B cell (primary cell): ENCODE measurements around the gene RIC8B. TPM values are rescaled to one million over a fixed set of nuclear protein-coding genes. Genes with fewer than 3 reads are reported as not detected.

Source experiments
- ATAC-seq: fragments of 200-7000 bp; cut with Tn5 transposase; one replicate; pipeline ENCODE4 v1.10.0; 2021; ENCODE audit warnings: low read depth, mild to moderate bottlenecking, moderate number of reproducible peaks, moderate library complexity
- CTCF ChIA-PET: fragments of 350-600 bp; sonication (Branson Sonifier 250); formaldehyde crosslinking; loops from one replicate; lab custom pipeline; 2021; ENCODE audit warnings: antibody characterized with exemption, inconsistent platforms; lab: Charles Lee
- POLR2A ChIA-PET: fragments of 350-600 bp; sonication (Branson Sonifier 250); formaldehyde crosslinking; loops from one replicate; lab custom pipeline; 2021; ENCODE audit warnings: antibody characterized with exemption; lab: Charles Lee
- DNase-seq: peaks from one replicate; pipeline ENCODE4 v3.0.0; 2013
- H2AFZ ChIP-seq: 2 replicates; pipeline ENCODE4 v1.6.1; 2012; ENCODE audit warnings: mild to moderate bottlenecking, low read depth, low read length; ENCODE audit not compliant: insufficient read depth, poor library complexity, severe bottlenecking
- H3K27ac ChIP-seq, 2 donors: 1 replicate in 1 of 2; 2 replicates in 1 of 2; pipeline ENCODE4 v1.5.1; 2012 to 2013; ENCODE audit warnings: low read length in 2 of 2, mild to moderate bottlenecking in 2 of 2, moderate library complexity in 1 of 2
- H3K27me3 ChIP-seq, 4 experiments: fragments of 200-600 bp in 1 of 4; sonication (generic) in 1 of 4; replicated peaks in 1 of 4; 1 replicate in 2 of 4; 2 replicates in 2 of 4; pipeline versions ENCODE4 v1.6.1 to v1.7.0; 2013 to 2016; ENCODE audit warnings: low read length in 3 of 4, mild to moderate bottlenecking in 2 of 4, mixed read lengths in 1 of 4, moderate library complexity in 1 of 4; ENCODE audit not compliant: insufficient read depth in 4 of 4, control insufficient read depth in 3 of 4; ENCODE audit errors: control extremely low read depth in 1 of 4
- H3K36me3 ChIP-seq, 2 experiments: replicated peaks in 1 of 2; 1 replicate in 1 of 2; 2 replicates in 1 of 2; pipeline versions ENCODE4 v1.6.1 to v1.7.1; 2013; ENCODE audit warnings: low read length in 1 of 2; ENCODE audit not compliant: insufficient read depth in 2 of 2, control insufficient read depth in 1 of 2; ENCODE audit errors: control extremely low read depth in 1 of 2, extremely low read depth in 1 of 2
- H3K4me1 ChIP-seq, 2 donors: fragments of 200-600 bp in 1 of 2; sonication (generic) in 1 of 2; 1 replicate in 1 of 2; 2 replicates in 1 of 2; pipeline versions ENCODE4 v1.5.1 to v1.6.1; 2013 to 2017; ENCODE audit warnings: low read length in 2 of 2; ENCODE audit not compliant: control insufficient read depth in 2 of 2, insufficient read depth in 2 of 2
- H3K4me2 ChIP-seq: replicated peaks from 2 replicates; pipeline ENCODE3; 2012; ENCODE audit warnings: mild to moderate bottlenecking, low read depth, low read length; ENCODE audit not compliant: poor library complexity, severe bottlenecking
- H3K4me3 ChIP-seq, 5 experiments: fragments of 200-600 bp in 1 of 5; sonication (generic) in 1 of 5; 1 replicate in 3 of 5; 2 replicates in 2 of 5; pipeline versions ENCODE4 v1.5.1 to v1.7.0; 2011 to 2016; ENCODE audit warnings: low read length in 4 of 5, mild to moderate bottlenecking in 4 of 5, low read depth in 2 of 5, control low read depth in 1 of 5, moderate library complexity in 1 of 5; ENCODE audit not compliant: insufficient read depth in 1 of 5; ENCODE audit errors: control extremely low read depth in 1 of 5, extremely low read depth in 1 of 5
- H3K79me2 ChIP-seq: fragments of 200-600 bp; sonication (generic); one replicate; pipeline ENCODE4 v1.6.0; 2016; ENCODE audit warnings: low read length; ENCODE audit not compliant: control insufficient read depth, insufficient read depth
- H3K9ac ChIP-seq: fragments of 200-600 bp; sonication (generic); 2 replicates; pipeline ENCODE4 v1.6.1; 2017; ENCODE audit warnings: mild to moderate bottlenecking, low read length, moderate library complexity
- H3K9me3 ChIP-seq, 3 donors: one replicate each; pipeline versions ENCODE4 v1.6.1 to v1.7.1; 2013; ENCODE audit warnings: low read length in 2 of 3; ENCODE audit not compliant: control insufficient read depth in 2 of 3, insufficient read depth in 1 of 3; ENCODE audit errors: control extremely low read depth in 1 of 3
- H4K20me1 ChIP-seq: 2 replicates; pipeline ENCODE4 v1.6.0; 2012; ENCODE audit warnings: mild to moderate bottlenecking, low read length; ENCODE audit not compliant: insufficient read depth, control insufficient read depth, poor library complexity, severe bottlenecking
- H3K27ac Mint-ChIP-seq: one replicate; pipeline ENCODE4 v1.8.0; 2021; ENCODE audit warnings: mixed read lengths
- H3K27me3 Mint-ChIP-seq: one replicate; pipeline ENCODE4 v1.8.0; 2021; ENCODE audit warnings: mixed read lengths
- H3K4me1 Mint-ChIP-seq: one replicate; pipeline ENCODE4 v1.8.0; 2021; ENCODE audit warnings: mixed read lengths
- H3K4me3 Mint-ChIP-seq: one replicate; pipeline ENCODE4 v1.8.0; 2021; ENCODE audit warnings: mixed read lengths
- H3K9me3 Mint-ChIP-seq: one replicate; pipeline ENCODE4 v1.8.0; 2022; ENCODE audit warnings: mixed read lengths; ENCODE audit not compliant: insufficient read depth
- EZH2 ChIP-seq: IDR thresholded peaks from 2 replicates; pipeline ENCODE4 v1.6.1; 2012; ENCODE audit warnings: borderline replicate concordance, low read depth, mild to moderate bottlenecking, moderate library complexity, low read length; ENCODE audit not compliant: insufficient read depth, poor library complexity, severe bottlenecking
- WGBS: methylation state at CpG from one replicate; pipeline ENCODE4 v1.1.5; 2013; ENCODE audit warnings: missing lambda C conversion rate; ENCODE audit not compliant: insufficient coverage; 5-methylcytosine and 5-hydroxymethylcytosine counted together
- intact Hi-C: fragments of 100-400 bp; cut with micrococcal nuclease; formaldehyde crosslinking; loops from one replicate; pipeline ENCODE4 v1.10.0; 2022
- polyA plus RNA-seq: library from polyadenylated mRNA; depleted of rRNA; stranded (reverse); fragments of >200 nt; gene quantifications from 2 replicates; pipeline ENCODE4 v1.2.3, GENCODE V29; 2012
- total RNA-seq, 2 donors: library from RNA; stranded (reverse); fragments of 120-200 nt in 1 of 2; gene quantifications; 1 replicate in 1 of 2; 2 replicates in 1 of 2; pipeline versions ENCODE4 v1.2.3 to v1.2.4, GENCODE V29; 2013 to 2022
- TF ChIP-seq, protein P1 (sequence below): fragments of 200-600 bp; IDR thresholded peaks from one replicate; pipeline ENCODE4 v1.8.0; 2022; ENCODE audit warnings: antibody characterized with exemption, mild to moderate bottlenecking

RIC8B gene
- total and polyA plus RNA-seq, 2 donors (not counting 1 experiment from before 2014, with no cell fraction given) = 3.0 to 14.8 TPM

DNA sequence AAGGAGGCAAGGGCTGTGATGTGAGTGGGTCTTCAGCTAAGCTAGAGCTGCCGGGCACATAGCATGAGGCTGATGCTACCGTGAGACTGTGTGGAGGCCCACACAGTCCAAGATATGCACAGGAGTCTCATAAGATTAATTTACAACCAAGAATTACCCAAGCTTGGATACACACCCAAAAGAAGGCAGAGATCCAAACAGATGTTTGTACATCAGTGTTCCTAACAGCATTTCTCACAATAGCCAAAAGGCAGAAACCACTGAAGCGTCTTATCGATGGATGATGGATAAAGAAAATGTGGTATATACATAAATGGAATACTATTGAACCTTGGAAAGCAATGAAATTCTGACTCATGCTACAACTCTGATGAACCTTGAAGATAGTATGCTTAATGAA is 40.8 kb upstream of the RIC8B start:
- H3K79me2 ChIP-seq = no peaks in the 10 kb centered on the region
- no peak overlapping the region for H2AFZ ChIP-seq
- POLR2A ChIA-PET = no interaction called here
- H3K4me1 Mint-ChIP-seq = no peaks in the 10 kb centered on the region
- ATAC-seq = no peak
- TF ChIP-seq EZH2 = no peak
- TF ChIP-seq, protein P1, sequence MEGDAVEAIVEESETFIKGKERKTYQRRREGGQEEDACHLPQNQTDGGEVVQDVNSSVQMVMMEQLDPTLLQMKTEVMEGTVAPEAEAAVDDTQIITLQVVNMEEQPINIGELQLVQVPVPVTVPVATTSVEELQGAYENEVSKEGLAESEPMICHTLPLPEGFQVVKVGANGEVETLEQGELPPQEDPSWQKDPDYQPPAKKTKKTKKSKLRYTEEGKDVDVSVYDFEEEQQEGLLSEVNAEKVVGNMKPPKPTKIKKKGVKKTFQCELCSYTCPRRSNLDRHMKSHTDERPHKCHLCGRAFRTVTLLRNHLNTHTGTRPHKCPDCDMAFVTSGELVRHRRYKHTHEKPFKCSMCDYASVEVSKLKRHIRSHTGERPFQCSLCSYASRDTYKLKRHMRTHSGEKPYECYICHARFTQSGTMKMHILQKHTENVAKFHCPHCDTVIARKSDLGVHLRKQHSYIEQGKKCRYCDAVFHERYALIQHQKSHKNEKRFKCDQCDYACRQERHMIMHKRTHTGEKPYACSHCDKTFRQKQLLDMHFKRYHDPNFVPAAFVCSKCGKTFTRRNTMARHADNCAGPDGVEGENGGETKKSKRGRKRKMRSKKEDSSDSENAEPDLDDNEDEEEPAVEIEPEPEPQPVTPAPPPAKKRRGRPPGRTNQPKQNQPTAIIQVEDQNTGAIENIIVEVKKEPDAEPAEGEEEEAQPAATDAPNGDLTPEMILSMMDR = no peak
- WGBS = 100% methylated on average over 1 of the region's 4 CpGs
- H3K27me3 Mint-ChIP-seq = peaks cover 42% of the 10 kb centered on the region
- no peaks in the 10 kb centered on the region for H3K9me3 Mint-ChIP-seq
- no peak overlapping the region for H3K27ac Mint-ChIP-seq
- no peak overlapping the region for H3K9ac ChIP-seq
- CTCF ChIA-PET = no interaction called here
- no peak overlapping the region for H3K4me3 ChIP-seq
- H3K27ac ChIP-seq = no peak overlapping the region
- H3K27me3 ChIP-seq = peaks cover 0 to 18% (median 14%) of the 10 kb centered on the region in 4 experiments
- H3K9me3 ChIP-seq = peaks cover 0 to 2% (median 0%) of the 10 kb centered on the region in 3 donors
- H3K4me2 ChIP-seq = no peak overlapping the region
- H3K4me1 ChIP-seq = no peaks in the 10 kb centered on the region
- no peak for DNase-seq
- no peaks in the 10 kb centered on the region for H3K36me3 ChIP-seq
- H3K4me3 Mint-ChIP-seq = no peak overlapping the region
- no peaks in the 10 kb centered on the region for H4K20me1 ChIP-seq
- intact Hi-C loops = no loop called here

DNA sequence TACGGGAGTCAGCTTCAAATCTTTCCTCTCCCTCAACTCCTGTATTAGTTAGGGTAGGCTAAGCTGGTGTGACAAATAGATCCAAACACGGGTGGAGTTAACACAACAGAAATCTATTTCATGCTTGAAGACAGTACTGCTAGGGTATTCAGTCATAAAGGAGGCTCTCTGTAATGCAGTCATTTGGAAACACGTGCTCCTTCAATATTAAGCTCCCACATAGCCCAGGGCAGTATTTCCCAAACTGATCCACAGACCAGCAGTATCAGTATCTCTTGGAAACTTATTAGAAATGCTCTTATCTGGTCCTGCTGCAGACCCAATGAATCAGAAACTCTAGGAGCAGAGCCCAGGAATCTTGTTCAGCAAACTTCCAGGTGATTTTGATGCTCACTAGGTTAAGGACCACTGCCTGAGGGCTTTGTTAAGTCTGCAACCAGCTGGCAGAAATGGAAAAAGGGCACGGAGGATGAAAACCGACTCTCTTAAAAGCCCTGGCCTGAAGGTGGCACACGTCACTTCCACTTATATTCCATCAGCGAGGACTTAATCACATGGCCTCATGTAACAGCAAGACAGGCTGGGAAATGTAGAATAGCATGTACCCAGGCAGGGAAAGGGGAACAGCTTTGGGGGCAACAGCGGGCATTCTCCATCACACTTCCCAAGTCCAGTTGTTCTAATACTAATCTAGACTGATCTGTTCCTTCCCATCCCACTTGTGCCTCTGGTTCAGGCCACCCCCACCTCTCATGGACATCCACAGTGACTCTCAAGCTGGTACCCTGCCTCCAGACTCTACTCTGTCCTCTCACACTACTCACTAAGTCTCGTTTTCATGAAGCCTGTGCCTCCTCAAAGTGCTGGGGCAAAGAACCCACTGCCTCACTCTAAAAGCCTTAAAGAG is 38.2 kb upstream of the RIC8B start:
- Histone ChIP-seq H3K27ac (no peak overlapping the region), H3K9me3 (no peaks in the 10 kb centered on the region), H3K36me3 (no peaks in the 10 kb centered on the region), H3K79me2 (no peaks in the 10 kb centered on the region), H4K20me1 (no peaks in the 10 kb centered on the region), H3K9ac (no peak overlapping the region), H3K4me1 (no peaks in the 10 kb centered on the region), H2AFZ (no peak overlapping the region), H3K4me2 (no peak overlapping the region), H3K4me3 (no peak overlapping the region), H3K27me3 (peaks cover 0 to 20% (median 19%) of the 10 kb centered on the region in 4 experiments)
- no peak overlapping the region for H3K27ac Mint-ChIP-seq
- 72% methylated on average over 5 of the region's 9 CpGs for WGBS
- TF ChIP-seq, protein P1 = no peak
- no peak for TF ChIP-seq EZH2
- ChIA-PET CTCF (interaction anchor here (0.6 to 2.7 kb wide), 3 partner anchors 104 to 351 kb away, joined by 3 to 15 read pairs (median 4); no protein-coding TSS in a partner anchor), POLR2A (interaction anchor here (0.6 kb wide), 2 partner anchors 12 to 1554 kb away, joined by 3 read pairs; no protein-coding TSS in a partner anchor)
- ATAC-seq = no peak
- DNase-seq = peak; percentile 29
- intact Hi-C loops = loop anchor here (1.0 kb wide), 1 partner anchor 105 kb away; no protein-coding TSS in a partner anchor
- H3K4me1 Mint-ChIP-seq = no peaks in the 10 kb centered on the region
- H3K4me3 Mint-ChIP-seq = no peak overlapping the region
- no peaks in the 10 kb centered on the region for H3K9me3 Mint-ChIP-seq
- H3K27me3 Mint-ChIP-seq = peaks cover 39% of the 10 kb centered on the region
